Left ventricle myocardium inferior (tissue), 1 donor: ENCODE measurements around the gene NCK1. TPM values are rescaled to one million over a fixed set of nuclear protein-coding genes. Genes with fewer than 3 reads are reported as not detected.
"Not testable (repeated sequence)": the region's sequence is repeated elsewhere in the genome, so short reads cannot be mapped to it uniquely, and the experiment has no call there.

Source experiments
- DNase-seq: peaks from one replicate; pipeline ENCODE4 v3.0.0-alpha.2; 2020
- H3K27ac ChIP-seq: fragments of 200-600 bp; replicated peaks from 2 replicates; pipeline ENCODE4 v1.8.0; 2021
- H3K27me3 ChIP-seq: fragments of 200-600 bp; 2 replicates; pipeline ENCODE4 v1.8.0; 2021; ENCODE audit warnings: low read depth
- H3K36me3 ChIP-seq: fragments of 200-600 bp; 2 replicates; pipeline ENCODE4 v1.8.0; 2021
- H3K4me1 ChIP-seq: fragments of 200-600 bp; 2 replicates; pipeline ENCODE4 v1.8.0; 2021
- H3K4me3 ChIP-seq: fragments of 200-600 bp; 2 replicates; pipeline ENCODE4 v1.8.0; 2021; ENCODE audit warnings: mild to moderate bottlenecking, moderate library complexity
- H3K9me3 ChIP-seq: fragments of 200-600 bp; replicated peaks from 2 replicates; pipeline ENCODE4 v1.8.0; 2021
- intact Hi-C: fragments of 100-400 bp; cut with micrococcal nuclease; formaldehyde crosslinking; loops from one replicate; pipeline ENCODE4 v1.11.0; 2022
- total RNA-seq: library from RNA; stranded (reverse); fragmentation: NEBNext Ultra II Directional; extraction: Animal tissue kit (Norgen Biotek cat#: 25700); gene quantifications from one replicate; pipeline ENCODE4 v1.2.1, GENCODE V29; 2021
- TF ChIP-seq, protein P1 (sequence below): fragments of 200-600 bp; IDR thresholded peaks from 2 replicates; pipeline ENCODE4 v1.8.0; 2021; ENCODE audit warnings: antibody characterized with exemption, mild to moderate bottlenecking, borderline replicate concordance
- donor health status: DM: no; HTN: yes; CAD: no; lungs with severe emphysema.

The NCK1 gene
- total RNA-seq, 1 donor from 2014 or later: 23.6 TPM

DNA sequence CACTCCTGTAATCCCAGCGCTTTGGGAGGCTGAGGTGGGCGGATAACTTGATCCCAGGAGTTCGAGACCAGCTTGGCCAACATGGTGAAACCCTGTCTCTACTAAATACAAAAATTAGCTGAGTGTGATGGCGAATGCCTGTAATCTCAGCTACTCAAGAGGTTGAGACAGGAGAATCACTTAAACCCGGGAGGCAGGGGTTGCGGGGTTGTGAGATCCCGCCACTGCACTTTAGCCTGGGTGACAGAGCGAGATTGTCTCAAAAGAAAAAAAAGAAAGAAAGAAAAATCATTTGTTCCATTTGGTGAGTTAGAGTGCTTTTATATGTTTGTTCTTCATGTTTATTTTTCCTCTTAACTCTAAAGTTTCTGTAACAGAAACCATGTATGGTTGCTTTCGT lies 7.3 kb downstream of the NCK1 start:
- no peak for DNase-seq
- peaks cover 13% of the 10 kb centered on the region for H3K9me3 ChIP-seq
- no peak overlapping the region for H3K27ac ChIP-seq
- H3K4me3 ChIP-seq: no peak overlapping the region
- peaks cover 20% of the 10 kb centered on the region for H3K36me3 ChIP-seq
- TF ChIP-seq, protein P1, sequence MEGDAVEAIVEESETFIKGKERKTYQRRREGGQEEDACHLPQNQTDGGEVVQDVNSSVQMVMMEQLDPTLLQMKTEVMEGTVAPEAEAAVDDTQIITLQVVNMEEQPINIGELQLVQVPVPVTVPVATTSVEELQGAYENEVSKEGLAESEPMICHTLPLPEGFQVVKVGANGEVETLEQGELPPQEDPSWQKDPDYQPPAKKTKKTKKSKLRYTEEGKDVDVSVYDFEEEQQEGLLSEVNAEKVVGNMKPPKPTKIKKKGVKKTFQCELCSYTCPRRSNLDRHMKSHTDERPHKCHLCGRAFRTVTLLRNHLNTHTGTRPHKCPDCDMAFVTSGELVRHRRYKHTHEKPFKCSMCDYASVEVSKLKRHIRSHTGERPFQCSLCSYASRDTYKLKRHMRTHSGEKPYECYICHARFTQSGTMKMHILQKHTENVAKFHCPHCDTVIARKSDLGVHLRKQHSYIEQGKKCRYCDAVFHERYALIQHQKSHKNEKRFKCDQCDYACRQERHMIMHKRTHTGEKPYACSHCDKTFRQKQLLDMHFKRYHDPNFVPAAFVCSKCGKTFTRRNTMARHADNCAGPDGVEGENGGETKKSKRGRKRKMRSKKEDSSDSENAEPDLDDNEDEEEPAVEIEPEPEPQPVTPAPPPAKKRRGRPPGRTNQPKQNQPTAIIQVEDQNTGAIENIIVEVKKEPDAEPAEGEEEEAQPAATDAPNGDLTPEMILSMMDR: no peak
- H3K27me3 ChIP-seq: no peaks in the 10 kb centered on the region
- intact Hi-C loops: loop anchor here (10.0 kb wide), 1 partner anchor 66 kb away; no protein-coding TSS in a partner anchor
- peaks cover 3% of the 10 kb centered on the region for H3K4me1 ChIP-seq

DNA sequence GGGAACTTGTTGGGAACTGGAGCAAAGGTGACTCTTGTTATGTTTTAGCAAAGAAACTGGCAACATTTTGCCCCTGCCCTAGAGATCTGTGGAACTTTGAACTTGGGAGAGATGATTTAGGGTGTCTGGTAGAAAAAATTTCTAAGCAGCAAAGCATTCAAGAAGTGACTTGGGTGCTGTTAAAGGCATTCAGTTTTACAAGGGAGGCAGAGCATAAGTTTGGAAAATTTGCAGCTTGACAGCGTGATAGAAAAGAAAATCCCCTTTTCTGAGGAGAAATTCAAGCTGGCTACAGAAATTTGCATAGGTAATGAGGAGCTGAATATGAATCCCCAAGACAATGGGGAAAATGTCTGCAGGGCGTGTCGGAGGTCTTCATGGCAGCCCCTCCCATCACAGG lies 10.2 kb downstream of the NCK1 start:
- H3K4me1 ChIP-seq, intact Hi-C loops, H3K27me3 ChIP-seq, DNase-seq, H3K4me3 ChIP-seq, H3K27ac ChIP-seq: not testable (repeated sequence)
- Histone ChIP-seq H3K36me3 (peaks cover 20% of the 10 kb centered on the region), H3K9me3 (peaks cover 13% of the 10 kb centered on the region)

DNA sequence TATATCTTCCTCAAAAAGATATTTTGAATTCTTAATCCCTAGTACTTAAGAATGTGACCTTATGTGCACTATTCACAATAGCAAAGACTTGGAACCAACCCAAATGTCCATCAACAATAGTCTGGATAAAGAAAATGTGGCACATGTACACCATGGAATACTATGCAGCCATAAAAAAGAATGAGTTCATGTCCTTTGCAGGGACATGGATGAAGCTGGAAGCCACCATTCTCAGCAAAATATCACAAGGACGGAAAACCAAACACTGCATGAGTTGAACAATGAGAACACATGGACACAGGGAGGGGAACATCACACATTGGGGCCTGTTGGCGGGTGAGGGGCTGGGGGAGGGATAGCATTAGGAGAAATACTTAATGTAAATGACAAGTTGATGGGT lies 17.5 kb downstream of the NCK1 start:
- H3K36me3 ChIP-seq, H3K4me1 ChIP-seq, H3K27ac ChIP-seq, intact Hi-C loops, H3K27me3 ChIP-seq, H3K4me3 ChIP-seq, DNase-seq: not testable (repeated sequence)
- peaks cover 11% of the 10 kb centered on the region for H3K9me3 ChIP-seq

DNA sequence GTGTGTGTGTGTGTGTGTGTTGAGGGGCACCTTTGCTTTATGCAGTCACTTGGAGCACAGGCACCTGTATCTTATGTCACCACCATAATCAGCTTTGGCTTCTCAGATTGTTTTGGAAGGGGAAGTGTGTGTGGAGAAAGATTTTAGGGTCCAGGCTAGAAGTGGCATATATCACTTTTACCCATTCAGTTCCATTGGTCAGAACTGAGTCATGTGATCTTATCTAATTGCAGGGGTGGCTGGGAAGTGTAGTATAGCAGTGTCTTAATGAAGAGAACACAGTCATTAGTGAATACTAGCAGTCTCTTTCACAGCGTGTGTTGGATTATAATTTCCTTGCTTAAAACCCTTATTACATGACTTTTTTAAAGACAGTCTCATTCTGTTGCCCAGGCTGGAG lies 20.6 kb downstream of the NCK1 start:
- intact Hi-C loops: no loop called here
- H3K36me3 ChIP-seq: no peaks in the 10 kb centered on the region
- H3K4me3 ChIP-seq: no peak overlapping the region
- H3K27me3 ChIP-seq: no peaks in the 10 kb centered on the region
- no peak overlapping the region for H3K27ac ChIP-seq
- peaks cover 11% of the 10 kb centered on the region for H3K9me3 ChIP-seq
- TF ChIP-seq, protein P1: no peak
- no peak for DNase-seq
- peaks cover 13% of the 10 kb centered on the region for H3K4me1 ChIP-seq

DNA sequence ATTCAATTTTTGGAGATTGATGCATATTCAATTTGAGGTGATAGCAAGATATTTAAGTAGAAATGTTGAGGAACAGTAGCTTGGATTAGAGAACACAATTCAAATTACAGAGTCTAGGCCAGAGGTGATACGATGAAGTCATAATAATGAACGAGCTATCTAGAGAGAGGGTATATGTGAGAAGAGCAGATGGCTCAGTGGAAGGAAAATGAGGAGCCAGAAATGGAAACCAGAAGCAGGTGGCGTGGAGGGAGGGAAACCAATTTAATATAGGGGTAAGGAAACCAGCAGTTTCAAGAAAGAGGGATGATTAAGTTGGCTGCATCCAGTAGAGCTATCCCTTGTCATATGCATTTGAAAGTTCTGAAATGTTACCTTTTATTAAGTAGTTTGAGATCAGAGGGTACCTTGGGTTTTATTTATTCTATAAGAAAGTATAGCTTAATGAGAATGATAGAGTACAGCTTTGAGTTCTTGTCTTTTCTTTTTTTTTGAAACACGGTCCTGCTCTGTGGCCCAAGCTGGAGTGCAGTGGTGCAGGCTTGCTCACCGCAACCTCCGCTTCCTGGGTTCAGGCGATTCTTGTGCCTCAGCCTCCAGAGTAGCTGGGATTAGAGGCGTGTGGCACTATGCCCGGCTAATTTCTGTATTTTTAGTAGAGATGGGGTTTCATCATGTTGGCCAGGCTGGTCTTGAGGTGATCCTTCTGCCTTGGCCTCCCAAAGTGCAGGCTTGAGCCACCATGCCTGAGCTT lies 22.1 kb downstream of the NCK1 start:
- peaks cover 9% of the 10 kb centered on the region for H3K9me3 ChIP-seq
- H3K36me3 ChIP-seq: no peaks in the 10 kb centered on the region
- intact Hi-C loops: no loop called here
- H3K27ac ChIP-seq: no peak overlapping the region
- TF ChIP-seq, protein P1: no peak
- H3K4me1 ChIP-seq: peaks cover 13% of the 10 kb centered on the region
- H3K27me3 ChIP-seq: no peaks in the 10 kb centered on the region
- H3K4me3 ChIP-seq: no peak overlapping the region
- DNase-seq: no peak

DNA sequence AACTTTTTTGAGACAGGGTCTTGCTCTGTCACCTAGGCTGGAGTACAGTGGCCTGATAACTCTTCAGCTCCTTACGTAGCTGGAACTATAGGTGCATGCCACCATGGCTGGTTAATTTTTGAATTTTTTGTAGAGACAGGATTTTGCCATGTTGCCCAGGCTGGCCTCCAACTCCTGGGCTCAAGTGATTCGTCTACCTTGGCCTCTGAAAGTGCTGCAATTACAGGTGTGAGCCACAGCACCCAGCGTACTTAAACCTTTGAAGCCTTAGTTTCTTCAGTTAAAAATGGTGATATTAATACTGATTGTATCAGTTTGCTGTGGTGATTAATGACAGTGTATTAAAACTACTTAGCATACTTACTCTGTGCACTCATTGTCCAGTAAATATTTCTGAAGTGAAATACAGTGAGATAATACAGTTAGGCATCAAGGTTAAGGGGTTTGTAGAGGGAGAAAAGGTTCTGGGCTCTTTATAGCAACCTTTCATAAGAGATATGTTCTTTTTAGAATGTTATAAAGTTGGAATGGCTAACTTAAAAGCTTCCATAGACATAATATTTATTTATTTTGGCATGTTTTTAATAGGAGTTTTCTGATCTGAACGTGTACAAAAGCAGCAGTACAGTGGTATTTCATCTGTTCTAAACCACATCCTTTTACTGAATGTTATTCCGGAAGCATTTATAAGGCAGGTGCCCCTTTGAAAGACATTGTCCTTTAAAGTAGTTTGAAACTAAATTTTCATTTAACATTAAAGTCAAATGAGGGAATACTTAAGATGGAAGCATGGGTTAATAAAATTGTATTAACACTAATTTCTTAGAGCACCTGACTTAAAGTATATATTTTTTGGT lies 23.6 kb downstream of the NCK1 start:
- H3K36me3 ChIP-seq: no peaks in the 10 kb centered on the region
- TF ChIP-seq, protein P1: no peak
- intact Hi-C loops: no loop called here
- H3K4me1 ChIP-seq: peaks cover 13% of the 10 kb centered on the region
- peaks cover 14% of the 10 kb centered on the region for H3K9me3 ChIP-seq
- no peak overlapping the region for H3K27ac ChIP-seq
- no peak overlapping the region for H3K4me3 ChIP-seq
- no peaks in the 10 kb centered on the region for H3K27me3 ChIP-seq
- DNase-seq: no peak
